ENCODE measurements around the gene SOCS1.
A peak's percentile ranks its signal among the peaks of the same experiment; 100 is the strongest.

SOCS1 gene

GRCh38 chr16:11259655-11260595, 3.9 kb upstream of the SOCS1 start:
- DNase-seq: no peak

GRCh38 chr16:11258553-11259492, 2.8 kb upstream of the SOCS1 start:
- DNase-seq: peak; percentile 22

- DNase-seq: peak; percentile 58
Observed at GRCh38 chr16:11257131-11257938, 1.3 kb upstream of the SOCS1 start.

DNA sequence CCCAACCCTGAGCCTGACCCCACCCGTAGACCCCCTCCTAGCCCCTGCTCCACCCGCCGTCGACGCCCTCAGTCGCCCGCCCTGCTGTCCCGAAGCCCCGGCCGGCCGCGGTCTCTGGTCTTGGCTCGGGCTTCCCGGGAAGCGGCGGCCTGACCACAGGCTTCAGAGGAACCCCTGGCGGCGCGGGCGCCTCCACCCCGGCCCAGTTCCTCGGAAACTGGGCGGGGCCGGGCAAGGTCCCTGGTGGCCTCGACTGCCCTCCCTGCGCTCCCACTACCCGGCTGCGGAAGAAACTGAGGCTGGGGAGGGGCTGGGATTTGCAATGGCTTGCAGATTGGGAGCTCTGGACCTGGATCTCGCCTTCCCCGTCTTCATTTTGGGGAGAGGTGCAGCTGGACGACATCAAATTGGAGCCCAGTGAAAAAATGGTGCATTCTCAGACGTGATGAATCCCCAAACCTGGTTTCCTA, 692 bp upstream of the SOCS1 start:
- peak; percentile 51 for DNase-seq

GRCh38 chr16:11254913-11255736, 879 bp downstream of the SOCS1 start:
- peak; percentile 63 for DNase-seq

- DNase-seq: no peak
Observed at GRCh38 chr16:11253995-11254912, 1.8 kb downstream of the SOCS1 start.

GRCh38 chr16:11253009-11253994, 2.7 kb downstream of the SOCS1 start:
- DNase-seq: peak; percentile 54

DNA sequence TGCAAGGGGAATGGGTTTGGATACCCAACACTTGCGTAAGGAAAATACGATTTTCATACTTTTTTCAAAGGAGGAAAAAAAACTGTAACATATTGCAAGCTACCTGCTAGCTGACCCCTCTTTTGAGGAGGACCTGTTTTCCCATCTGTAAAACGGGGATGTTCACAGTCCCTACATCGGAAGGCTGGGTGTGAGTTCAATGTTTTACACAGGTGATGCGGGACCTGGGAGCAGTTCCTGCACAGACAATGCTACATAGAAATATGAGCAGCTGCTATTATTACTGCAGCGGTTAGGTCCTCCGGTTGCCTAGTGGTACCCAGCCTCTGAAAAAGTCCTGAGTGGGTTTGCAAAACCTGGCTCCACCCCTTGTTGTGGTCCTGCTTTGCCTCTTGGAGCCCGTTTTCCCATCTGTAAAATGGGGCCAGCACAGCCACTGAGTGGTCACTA, 3.5 kb downstream of the SOCS1 start:
- peak; percentile 21 for DNase-seq

DNA sequence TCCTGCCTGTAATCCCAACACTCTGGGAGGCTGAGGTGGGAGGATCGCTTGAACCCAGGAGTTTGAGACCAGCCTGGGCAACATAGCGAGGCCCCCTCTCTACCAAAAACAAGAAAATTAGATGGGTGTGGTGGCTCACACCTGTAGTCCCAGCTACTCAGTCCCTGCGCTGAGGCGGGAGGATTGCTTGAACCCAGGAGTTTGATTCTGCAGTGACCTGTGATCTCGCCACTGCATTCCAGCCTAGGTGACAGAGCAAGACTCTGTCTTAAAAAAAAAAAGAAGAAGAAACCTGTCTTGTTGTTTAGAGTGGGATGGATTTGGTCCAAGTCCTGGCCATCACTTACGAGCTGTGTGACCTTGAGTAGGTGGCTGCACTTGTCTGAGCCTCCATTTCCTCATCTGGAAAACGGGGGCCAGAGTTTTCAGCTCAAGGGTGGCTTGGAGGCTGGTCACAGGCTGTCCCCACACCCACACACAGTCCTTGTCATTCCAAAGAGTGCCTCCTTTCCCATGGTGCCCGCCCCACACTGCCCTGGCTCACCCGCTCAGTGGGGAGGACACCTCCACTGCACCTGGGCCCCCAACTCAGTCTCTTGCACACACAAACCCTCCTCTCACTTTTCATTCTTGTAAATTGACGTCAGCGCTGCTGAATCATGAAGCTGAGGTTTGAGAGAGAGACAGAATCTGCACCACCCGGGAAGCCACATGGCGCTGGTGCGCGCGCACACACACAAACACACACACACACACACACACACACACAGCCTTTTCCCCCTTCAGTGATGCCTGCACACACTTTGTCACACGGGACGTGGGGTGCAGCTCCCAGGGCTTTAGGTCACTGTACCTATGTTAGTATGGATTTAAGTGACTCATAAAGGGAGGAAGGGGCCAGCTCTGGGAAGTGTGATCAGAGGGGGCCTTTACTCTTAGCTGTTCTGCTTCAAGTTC, 4.2 kb downstream of the SOCS1 start:
- DNase-seq: peak; percentile 82

DNA sequence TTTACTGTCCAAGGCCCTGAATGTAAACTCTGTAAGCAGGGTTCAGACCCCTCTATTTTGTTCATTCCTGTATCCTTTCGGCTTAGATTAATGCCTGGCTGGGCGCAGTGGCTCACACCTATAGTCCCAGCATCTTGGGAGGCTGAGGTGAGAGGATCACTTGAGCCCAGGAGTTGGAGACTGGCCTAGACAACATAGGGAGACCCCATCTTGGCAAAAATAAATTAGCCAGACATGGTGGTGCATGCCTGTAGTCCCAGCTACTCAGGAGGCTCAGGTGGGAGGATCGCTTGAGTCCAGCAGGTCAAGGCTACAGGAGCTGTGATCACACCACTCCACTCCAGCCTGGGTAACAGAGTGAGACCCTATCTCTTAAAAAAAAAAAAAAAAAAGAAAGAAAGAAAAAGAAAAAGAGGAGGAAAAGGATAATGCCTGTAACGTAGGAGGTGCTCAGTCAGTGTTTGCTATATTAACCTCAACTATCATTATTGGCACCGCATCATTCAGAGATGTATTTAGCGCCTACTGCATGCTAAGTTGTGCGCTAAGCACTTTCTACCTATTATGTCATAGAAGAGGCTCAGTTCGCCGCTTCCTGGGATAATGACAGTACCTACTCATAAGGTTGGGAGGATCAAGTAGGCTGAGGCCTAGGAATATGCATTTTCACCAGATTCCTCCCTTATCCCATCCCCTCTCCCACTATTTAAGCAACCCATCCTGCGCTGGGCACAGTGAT, 5.0 kb downstream of the SOCS1 start:
- DNase-seq: no peak

- no peak for DNase-seq
Observed at GRCh38 chr16:11250091-11250785, 5.8 kb downstream of the SOCS1 start.

GRCh38 chr16:11249233-11250061, 6.6 kb downstream of the SOCS1 start:
- no peak for DNase-seq

DNA sequence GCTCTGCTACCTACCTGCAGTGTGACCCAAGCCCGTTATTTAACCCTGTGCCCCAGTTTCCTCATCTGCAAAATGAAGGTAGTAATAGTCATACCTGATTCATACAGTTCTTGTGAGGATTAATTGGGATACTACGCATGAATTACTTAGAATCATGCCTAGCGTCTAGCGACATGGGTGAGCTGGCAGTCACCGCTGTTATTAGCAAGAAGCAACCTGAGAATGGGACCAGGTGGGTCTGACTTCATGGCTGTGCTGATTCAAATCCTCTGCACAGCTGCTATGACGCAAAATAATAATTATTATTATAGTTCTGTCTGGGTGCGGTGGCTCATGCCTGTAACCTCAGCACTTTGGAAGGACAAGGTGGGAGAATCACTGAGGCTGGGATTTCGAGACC, 7.9 kb downstream of the SOCS1 start:
- DNase-seq: no peak

- DNase-seq: no peak
Observed at GRCh38 chr16:11245988-11246387, 10.0 kb downstream of the SOCS1 start.

- no peak for DNase-seq
Observed at GRCh38 chr16:11245222-11245737, 10.7 kb downstream of the SOCS1 start.
